ES-I3 (cell line): ENCODE data around the gene ZFPL1.

Experiments used
- H3K36me3 ChIP-seq: 2 replicates; pipeline ENCODE4 v1.6.1; 2013; ENCODE audit warnings: mild to moderate bottlenecking, low read length, control low read depth, moderate library complexity; ENCODE audit not compliant: insufficient read depth
- H3K4me1 ChIP-seq: 2 replicates; pipeline ENCODE4 v1.6.1; 2013; ENCODE audit warnings: mild to moderate bottlenecking, control low read depth, low read length; ENCODE audit not compliant: insufficient read depth
- H3K9ac ChIP-seq: 2 replicates; pipeline ENCODE4 v1.6.1; 2013; ENCODE audit warnings: low read depth, mild to moderate bottlenecking, low read length, moderate library complexity
- H3K9me3 ChIP-seq: 2 replicates; pipeline ENCODE4 v1.6.1; 2013; ENCODE audit warnings: mild to moderate bottlenecking, low read length, moderate library complexity; ENCODE audit not compliant: control insufficient read depth, insufficient read depth

The ZFPL1 gene

DNA sequence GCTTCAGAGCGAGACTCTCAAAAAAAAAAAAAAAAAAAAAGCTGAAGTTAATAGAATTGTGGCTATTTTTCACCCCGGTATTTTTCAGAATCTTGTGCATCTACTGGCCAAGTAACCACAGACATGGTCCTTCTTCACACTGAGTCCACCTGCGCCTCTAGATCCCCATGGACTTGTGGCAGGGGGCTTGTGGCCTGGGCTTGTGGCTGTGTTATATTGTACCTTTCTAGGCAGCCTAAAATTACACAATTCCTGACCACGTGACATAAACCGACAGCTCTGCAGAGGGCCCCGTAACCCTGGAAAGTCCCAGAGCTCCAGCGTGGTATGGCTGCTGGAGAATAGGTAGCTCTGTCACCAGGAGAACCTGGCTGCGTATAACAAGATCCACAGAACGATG lies 14.8 kb upstream of the ZFPL1 start:
- H3K4me1 ChIP-seq: peaks cover 5% of the 10 kb centered on the region; the same call in 1 of the 2 replicates
- no peaks in the 10 kb centered on the region for H3K36me3 ChIP-seq
- H3K9ac ChIP-seq: no peak overlapping the region
- no peaks in the 10 kb centered on the region for H3K9me3 ChIP-seq

DNA sequence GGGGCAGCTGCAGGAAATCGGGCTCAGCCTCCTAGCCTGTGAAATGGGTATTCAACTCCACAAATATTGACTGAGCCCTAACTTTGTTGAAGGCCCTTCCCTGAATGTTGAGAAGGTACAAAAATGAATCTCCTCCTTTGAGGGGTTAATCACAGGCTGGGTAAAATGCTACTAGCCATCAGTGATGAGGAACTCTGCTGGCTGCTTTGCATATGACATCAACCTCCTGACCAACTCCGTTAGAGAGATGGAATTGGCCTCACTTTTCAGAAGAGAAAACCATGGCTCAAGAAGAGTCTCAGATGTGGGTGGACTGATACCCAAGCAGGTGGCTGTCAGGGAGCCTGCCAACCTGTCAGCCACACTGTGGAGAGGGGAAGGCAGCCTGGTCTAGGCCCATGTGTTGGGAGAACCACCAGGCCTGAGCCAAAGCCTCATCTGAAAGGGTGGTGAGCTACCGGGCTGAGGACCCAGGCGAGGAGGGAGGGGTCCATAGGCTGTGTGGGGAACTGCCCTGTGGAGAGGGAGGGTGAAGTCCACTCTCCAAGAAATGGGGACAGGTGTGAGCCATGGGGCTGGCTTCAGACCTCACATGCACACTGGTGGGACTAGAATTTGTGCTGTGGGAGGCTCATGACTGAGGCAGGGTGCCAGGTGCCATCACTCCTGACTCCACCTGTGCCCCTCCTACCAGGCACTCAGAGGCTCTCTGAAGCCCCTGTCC lies 12.0 kb upstream of the ZFPL1 start:
- no peak overlapping the region for H3K9ac ChIP-seq
- peaks cover 2% of the 10 kb centered on the region; the same call in 1 of the 2 replicates for H3K4me1 ChIP-seq
- no peaks in the 10 kb centered on the region for H3K36me3 ChIP-seq

DNA sequence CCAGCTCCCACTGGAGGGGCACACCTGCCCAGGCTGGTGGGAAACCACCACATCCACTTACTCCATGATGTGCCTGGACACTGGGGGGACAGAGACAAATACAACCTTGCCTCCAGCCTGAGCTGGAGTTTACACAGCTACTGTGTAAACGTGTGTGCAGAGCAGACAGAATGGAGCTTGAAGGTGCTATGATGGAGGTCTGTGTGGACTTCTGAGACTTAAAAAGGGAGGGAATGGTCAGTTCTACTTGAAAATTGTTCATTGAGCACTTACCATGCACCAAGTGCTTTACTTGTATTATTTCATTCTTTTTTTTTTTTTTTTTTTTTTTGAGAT lies 11.4 kb upstream of the ZFPL1 start:
- H3K4me1 ChIP-seq: no peaks in the 10 kb centered on the region
- H3K36me3 ChIP-seq: no peaks in the 10 kb centered on the region
- no peaks in the 10 kb centered on the region for H3K9me3 ChIP-seq
- H3K9ac ChIP-seq: no peak overlapping the region

More for the DNA sequence above, 12.0 kb upstream of the ZFPL1 start:
- H3K9me3 ChIP-seq: no peaks in the 10 kb centered on the region

DNA sequence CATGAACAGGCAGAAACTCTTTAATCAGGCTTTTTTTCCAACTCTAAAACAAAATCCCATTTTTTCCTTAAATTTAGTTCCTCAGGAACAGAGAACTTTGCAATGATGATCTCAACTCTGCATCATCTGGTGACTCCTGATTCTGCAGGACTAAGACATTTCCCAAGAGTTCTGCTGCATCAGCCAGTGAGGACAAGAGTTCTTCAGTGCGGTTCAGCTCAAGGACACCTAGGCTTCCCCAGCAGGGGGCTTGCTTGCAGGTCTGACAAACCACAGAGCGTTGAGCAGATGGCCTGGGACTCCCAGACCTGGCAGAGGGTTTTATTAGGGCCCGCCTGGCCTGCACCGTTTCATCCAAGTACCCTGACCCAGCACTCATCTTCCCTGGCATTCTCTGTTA lies 6.6 kb upstream of the ZFPL1 start:
- Histone ChIP-seq H3K9me3 (no peaks in the 10 kb centered on the region), H3K4me1 (no peaks in the 10 kb centered on the region), H3K36me3 (0 out of 2 replicates have a peak, but pooled peaks cover 4% of the 10 kb centered on the region), H3K9ac (no peak overlapping the region)

- H3K9me3 ChIP-seq: no peaks in the 10 kb centered on the region
- H3K9ac ChIP-seq: no peak overlapping the region
- H3K36me3 ChIP-seq: 0 out of 2 replicates have a peak, but pooled peaks cover 4% of the 10 kb centered on the region
- 0 out of 2 replicates have a peak, but pooled peaks cover 5% of the 10 kb centered on the region for H3K4me1 ChIP-seq
Measured at GRCh38 chr11:65078151-65078550, 5.9 kb upstream of the ZFPL1 start.

DNA sequence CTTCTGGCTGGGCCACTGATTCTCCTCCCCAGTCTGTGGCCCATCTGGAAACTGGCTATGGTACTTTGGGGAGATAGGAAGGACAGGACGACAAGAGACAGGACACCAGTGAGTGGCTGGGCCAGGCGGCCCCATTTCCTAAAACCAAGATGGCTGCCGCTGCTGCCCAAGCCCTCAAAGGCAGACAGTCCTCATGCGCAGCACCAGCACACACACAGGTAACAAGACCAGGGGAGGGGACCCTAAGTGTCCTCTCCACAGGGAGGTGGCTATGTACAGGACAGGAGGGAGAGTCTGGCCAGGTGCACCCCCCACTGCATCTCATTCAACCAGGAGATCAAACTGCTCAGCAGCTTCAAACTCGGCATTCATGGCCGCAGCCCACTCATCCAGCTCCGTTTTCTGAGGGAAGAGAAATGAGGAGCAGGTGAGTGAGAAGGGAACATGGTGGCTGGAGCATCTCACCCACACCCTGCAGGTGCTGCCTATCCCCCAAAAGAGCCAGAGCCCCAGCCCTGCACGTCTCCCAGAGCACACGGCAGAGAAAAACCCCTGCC lies 5.2 kb upstream of the ZFPL1 start:
- H3K36me3 ChIP-seq: 0 out of 2 replicates have a peak, but pooled peaks cover 4% of the 10 kb centered on the region
- no peaks in the 10 kb centered on the region for H3K9me3 ChIP-seq
- H3K9ac ChIP-seq: no peak overlapping the region
- H3K4me1 ChIP-seq: 0 out of 2 replicates have a peak, but pooled peaks cover 5% of the 10 kb centered on the region

DNA sequence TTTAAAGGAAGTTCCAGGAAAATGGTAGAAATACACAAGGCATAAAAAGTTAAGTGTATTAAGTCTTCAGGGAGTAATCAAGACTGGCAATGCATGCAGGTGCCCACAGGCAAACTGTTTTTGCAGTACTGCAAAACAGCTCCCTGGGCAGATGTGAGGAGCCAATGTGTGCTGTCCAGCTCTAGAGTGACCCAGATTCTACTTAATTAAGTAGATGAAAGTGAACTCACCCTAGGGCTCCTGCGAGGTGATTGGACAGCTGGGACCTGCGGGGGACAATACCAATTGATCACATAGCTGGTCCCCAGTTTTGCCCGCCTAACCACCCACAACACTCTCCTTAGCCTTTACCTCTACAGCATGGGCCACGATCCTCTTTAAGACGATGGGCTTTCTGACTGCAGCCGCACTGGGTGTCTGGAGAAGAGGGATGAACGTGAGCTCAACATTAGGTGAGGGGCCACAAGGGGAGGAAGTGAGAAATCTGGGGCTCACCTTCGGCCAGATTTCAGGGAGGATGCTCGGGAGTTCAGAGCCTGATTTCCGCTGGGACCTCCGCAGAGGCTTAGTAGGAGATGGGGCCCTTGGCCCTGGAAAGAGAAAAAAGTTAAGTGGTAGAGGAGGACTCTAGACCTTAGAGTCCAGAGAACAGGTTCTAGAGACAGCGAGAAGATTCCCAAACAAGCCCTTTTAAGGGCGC lies 738 bp upstream of the ZFPL1 start:
- peak overlapping the region; percentile 70 for H3K9ac ChIP-seq
- H3K9me3 ChIP-seq: no peaks in the 10 kb centered on the region
- H3K4me1 ChIP-seq: 0 out of 2 replicates have a peak, but pooled peaks cover 5% of the 10 kb centered on the region
- 0 out of 2 replicates have a peak, but pooled peaks cover 4% of the 10 kb centered on the region for H3K36me3 ChIP-seq

DNA sequence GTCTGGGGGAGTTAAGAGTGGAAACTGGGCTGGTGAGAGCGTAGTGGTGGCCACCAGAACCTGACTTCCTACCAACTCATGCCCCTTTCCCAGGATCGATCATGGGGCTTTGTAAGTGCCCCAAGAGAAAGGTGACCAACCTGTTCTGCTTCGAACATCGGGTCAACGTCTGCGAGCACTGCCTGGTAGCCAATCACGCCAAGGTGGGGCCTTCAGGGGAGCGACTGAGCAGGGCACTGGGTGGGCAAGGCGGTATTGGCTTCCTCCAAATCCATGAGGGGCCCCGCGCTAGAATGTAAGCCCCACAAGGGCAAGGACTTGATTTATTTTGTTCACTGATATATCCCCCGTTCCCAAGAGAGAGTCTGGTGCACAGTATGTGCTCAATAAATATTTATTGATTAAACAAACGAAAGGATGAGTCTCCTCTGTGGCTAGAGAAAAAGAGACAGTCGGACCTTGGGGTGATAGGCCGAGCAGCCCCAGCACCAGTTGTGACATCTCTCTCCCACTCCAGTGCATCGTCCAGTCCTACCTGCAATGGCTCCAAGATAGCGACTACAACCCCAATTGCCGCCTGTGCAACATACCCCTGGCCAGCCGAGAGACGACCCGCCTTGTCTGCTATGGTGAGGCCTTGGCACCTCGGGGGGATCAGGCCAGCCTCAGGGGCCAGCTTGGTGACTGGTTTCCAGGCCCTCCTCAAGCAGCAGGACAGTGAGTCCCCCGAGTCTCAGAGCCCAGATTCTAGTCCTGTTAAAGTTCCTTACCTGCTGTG lies 765 bp downstream of the ZFPL1 start:
- no peaks in the 10 kb centered on the region for H3K36me3 ChIP-seq
- H3K9me3 ChIP-seq: no peaks in the 10 kb centered on the region
- peak overlapping the region; percentile 70 for H3K9ac ChIP-seq
- 0 out of 2 replicates have a peak, but pooled peaks cover 5% of the 10 kb centered on the region for H3K4me1 ChIP-seq

- no peaks in the 10 kb centered on the region for H3K36me3 ChIP-seq
- 0 out of 2 replicates have a peak, but pooled peaks cover 5% of the 10 kb centered on the region for H3K4me1 ChIP-seq
- H3K9ac ChIP-seq: no peak overlapping the region
- H3K9me3 ChIP-seq: no peaks in the 10 kb centered on the region
Measured at GRCh38 chr11:65085446-65085845, 1.4 kb downstream of the ZFPL1 start.

DNA sequence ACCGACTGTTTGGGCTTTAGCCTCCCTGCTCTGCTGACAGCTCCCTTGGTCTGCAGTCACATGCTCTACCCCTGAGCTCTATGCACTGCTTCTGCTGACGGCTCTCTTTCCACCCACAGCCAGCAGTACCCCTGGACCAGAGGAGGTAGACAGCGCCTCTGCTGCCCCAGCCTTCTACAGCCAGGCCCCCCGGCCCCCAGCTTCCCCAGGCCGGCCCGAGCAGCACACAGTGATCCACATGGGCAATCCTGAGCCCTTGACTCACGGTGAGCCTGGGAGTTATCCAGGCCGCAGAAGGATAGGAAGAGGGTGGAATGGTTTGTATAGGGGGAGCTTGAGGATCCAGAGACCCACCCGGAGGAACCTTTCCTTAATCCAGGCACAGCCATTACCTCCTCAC lies 2.8 kb downstream of the ZFPL1 start:
- no peaks in the 10 kb centered on the region for H3K36me3 ChIP-seq
- 0 out of 2 replicates have a peak, but pooled peaks cover 5% of the 10 kb centered on the region for H3K4me1 ChIP-seq
- H3K9ac ChIP-seq: no peak overlapping the region
- no peaks in the 10 kb centered on the region for H3K9me3 ChIP-seq

DNA sequence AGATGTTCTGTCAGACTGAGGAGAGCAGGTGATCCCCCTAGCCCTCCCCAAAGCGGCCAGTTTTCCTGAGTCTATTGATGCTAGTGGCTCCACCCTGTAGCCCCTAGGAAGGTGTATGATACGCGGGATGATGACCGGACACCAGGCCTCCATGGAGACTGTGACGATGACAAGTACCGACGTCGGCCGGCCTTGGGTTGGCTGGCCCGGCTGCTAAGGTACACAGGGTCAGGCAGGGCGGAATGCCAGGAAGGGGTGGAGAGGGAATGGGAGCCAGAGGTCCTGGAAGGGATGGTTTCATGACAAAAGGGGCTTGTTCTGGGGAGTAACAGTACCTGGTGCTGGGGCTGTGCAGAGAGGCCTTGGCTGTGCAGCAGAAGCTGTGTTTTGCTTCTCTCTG lies 3.2 kb downstream of the ZFPL1 start:
- no peak overlapping the region for H3K9ac ChIP-seq
- H3K9me3 ChIP-seq: no peaks in the 10 kb centered on the region
- H3K4me1 ChIP-seq: 0 out of 2 replicates have a peak, but pooled peaks cover 5% of the 10 kb centered on the region
- H3K36me3 ChIP-seq: no peaks in the 10 kb centered on the region

GRCh38 chr11:65087827-65088226 lies 3.8 kb downstream of the ZFPL1 start:
- no peaks in the 10 kb centered on the region for H3K36me3 ChIP-seq
- H3K9ac ChIP-seq: no peak overlapping the region
- H3K9me3 ChIP-seq: no peaks in the 10 kb centered on the region
- 0 out of 2 replicates have a peak, but pooled peaks cover 3% of the 10 kb centered on the region for H3K4me1 ChIP-seq

DNA sequence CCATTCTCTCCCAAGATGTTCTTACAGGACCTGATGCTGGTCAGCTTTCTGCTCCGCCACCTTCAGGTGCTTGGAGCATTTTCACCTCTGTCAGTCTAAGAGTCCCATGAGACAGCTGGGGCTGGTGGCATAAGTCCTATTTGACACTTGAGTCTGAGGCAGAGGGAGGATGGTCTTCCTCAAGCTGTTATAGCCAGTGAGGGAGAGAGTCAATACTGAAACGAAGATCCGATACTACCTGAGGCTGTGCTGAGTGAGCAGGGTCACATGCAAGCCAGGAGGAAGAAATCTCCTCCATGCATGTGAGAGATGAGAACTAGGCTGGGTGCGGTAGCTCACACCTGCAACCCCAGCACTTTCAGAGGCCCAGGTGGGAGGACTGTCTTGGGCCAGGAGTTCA lies 5.6 kb downstream of the ZFPL1 start:
- no peaks in the 10 kb centered on the region for H3K36me3 ChIP-seq
- H3K9ac ChIP-seq: no peak overlapping the region
- H3K4me1 ChIP-seq: no peaks in the 10 kb centered on the region

GRCh38 chr11:65090628-65091027 lies 6.6 kb downstream of the ZFPL1 start:
- H3K9me3 ChIP-seq: no peaks in the 10 kb centered on the region
- H3K4me1 ChIP-seq: no peaks in the 10 kb centered on the region
- H3K36me3 ChIP-seq: no peaks in the 10 kb centered on the region
- no peak overlapping the region for H3K9ac ChIP-seq

More for the DNA sequence above, 5.6 kb downstream of the ZFPL1 start:
- no peaks in the 10 kb centered on the region for H3K9me3 ChIP-seq
